OCI-LY1 (cell line): ENCODE measurements around the gene ADPGK.

Experiments
- H2AFZ ChIP-seq: fragments of 200-600 bp; sonication (generic), shearing (Covaris generic); 2 replicates; pipeline ENCODE4 v1.6.0; 2014; ENCODE audit warnings: antibody characterized with exemption, mild to moderate bottlenecking, low read length
- H3F3A ChIP-seq: fragments of 200-600 bp; sonication (generic), shearing (Covaris generic); 2 replicates; pipeline ENCODE4 v1.6.0; 2014; ENCODE audit warnings: mild to moderate bottlenecking, antibody characterized with exemption, low read length, moderate library complexity; ENCODE audit not compliant: insufficient read depth
- H3K27ac ChIP-seq: fragments of 200-600 bp; sonication (generic); 2 replicates; pipeline ENCODE4 v1.5.1; 2014; ENCODE audit warnings: low read length, mixed run types, mild to moderate bottlenecking, low read depth; ENCODE audit not compliant: poor library complexity, severe bottlenecking
- H3K27me3 ChIP-seq: fragments of 200-600 bp; sonication (generic); 2 replicates; pipeline ENCODE4 v1.6.0; 2014; ENCODE audit warnings: antibody characterized with exemption, mild to moderate bottlenecking, low read length, moderate library complexity; ENCODE audit not compliant: insufficient read depth
- H3K36me3 ChIP-seq: fragments of 200-600 bp; sonication (generic); 2 replicates; pipeline ENCODE4 v1.6.1; 2014; ENCODE audit warnings: mild to moderate bottlenecking, antibody characterized with exemption, low read length, moderate library complexity, mixed read lengths; ENCODE audit not compliant: insufficient read depth
- H3K4me1 ChIP-seq: fragments of 200-600 bp; sonication (generic); 2 replicates; pipeline ENCODE4 v1.5.1; 2014; ENCODE audit warnings: mild to moderate bottlenecking, low read length, moderate library complexity; ENCODE audit not compliant: insufficient read depth, severe bottlenecking
- H3K4me2 ChIP-seq: fragments of 200-600 bp; sonication (generic), shearing (Covaris generic); 2 replicates; pipeline ENCODE4 v1.6.1; 2014; ENCODE audit warnings: low read length
- H3K4me3 ChIP-seq: fragments of 200-600 bp; sonication (generic); 2 replicates; pipeline ENCODE4 v1.5.1; 2014; ENCODE audit warnings: low read length, low read depth, mild to moderate bottlenecking, mixed read lengths; ENCODE audit not compliant: poor library complexity, severe bottlenecking
- H3K79me2 ChIP-seq: fragments of 200-600 bp; shearing (Covaris generic); 2 replicates; pipeline ENCODE4 v1.6.1; 2016; ENCODE audit warnings: mixed run types, low read length, mixed read lengths; ENCODE audit not compliant: insufficient read depth
- H3K9ac ChIP-seq: fragments of 200-600 bp; sonication (generic), shearing (Covaris generic); 2 replicates; pipeline ENCODE4 v1.6.1; 2014; ENCODE audit warnings: mild to moderate bottlenecking, low read length, mixed read lengths
- H3K9me2 ChIP-seq: fragments of 200-600 bp; sonication (generic), shearing (Covaris generic); 2 replicates; pipeline ENCODE4 v1.6.1; 2014; ENCODE audit warnings: low read depth, mild to moderate bottlenecking, low read length, mixed read lengths
- H3K9me3 ChIP-seq: fragments of 200-600 bp; shearing (Covaris generic); 2 replicates; pipeline ENCODE4 v1.6.1; 2014; ENCODE audit warnings: low read length, mixed read lengths
- H4K20me1 ChIP-seq: fragments of 200-600 bp; sonication (generic), shearing (Covaris generic); 2 replicates; pipeline ENCODE4 v1.6.0; 2016; ENCODE audit warnings: mild to moderate bottlenecking, low read length; ENCODE audit not compliant: insufficient read depth
- CTCF ChIP-seq: fragments of 200-600 bp; sonication (generic), shearing (Covaris generic); IDR thresholded peaks from 2 replicates; pipeline ENCODE4 v1.5.1; 2017; ENCODE audit warnings: mild to moderate bottlenecking, antibody characterized with exemption, low read length, moderate library complexity, mixed read lengths
- EZH2 ChIP-seq: fragments of 200-600 bp; sonication (generic), shearing (Covaris generic); IDR thresholded peaks from 2 replicates; pipeline ENCODE4 v1.8.0; 2017; ENCODE audit warnings: borderline replicate concordance, mixed run types, mild to moderate bottlenecking, antibody characterized with exemption, low read length, moderate library complexity, mixed read lengths

ADPGK gene

GRCh38 chr15:72766025-72766424 lies 17.5 kb downstream of the ADPGK start:
- Histone ChIP-seq H3K79me2 (peaks cover 14% of the 10 kb centered on the region), H3K36me3 (peaks cover 92% of the 10 kb centered on the region)

GRCh38 chr15:72764656-72765055 lies 18.9 kb downstream of the ADPGK start:
- no peak for TF ChIP-seq EZH2
- no peak for TF ChIP-seq CTCF
- Histone ChIP-seq H3K4me1 (no peaks in the 10 kb centered on the region), H3K4me3 (no peak overlapping the region), H3F3A (no peaks in the 10 kb centered on the region), H3K79me2 (peaks cover 14% of the 10 kb centered on the region), H3K9ac (no peak overlapping the region), H3K27ac (no peak overlapping the region), H3K36me3 (peaks cover 94% of the 10 kb centered on the region), H3K4me2 (no peak overlapping the region), H3K9me3 (peaks cover 13% of the 10 kb centered on the region), H4K20me1 (no peaks in the 10 kb centered on the region), H3K9me2 (no peaks in the 10 kb centered on the region), H2AFZ (no peak overlapping the region), H3K27me3 (no peaks in the 10 kb centered on the region)

More at GRCh38 chr15:72766025-72766424, 17.5 kb downstream of the ADPGK start:
- Histone ChIP-seq H3K9me3 (peaks cover 13% of the 10 kb centered on the region), H3K27ac (no peak overlapping the region), H3K9ac (no peak overlapping the region), H3K9me2 (no peaks in the 10 kb centered on the region), H3K4me2 (no peak overlapping the region), H4K20me1 (no peaks in the 10 kb centered on the region), H3K4me3 (no peak overlapping the region), H3K4me1 (no peaks in the 10 kb centered on the region), H3F3A (no peaks in the 10 kb centered on the region), H2AFZ (no peak overlapping the region), H3K27me3 (no peaks in the 10 kb centered on the region)
- TF ChIP-seq CTCF = no peak
- no peak for TF ChIP-seq EZH2

- Histone ChIP-seq H3K4me2 (no peak overlapping the region), H3K9me3 (no peaks in the 10 kb centered on the region), H3F3A (no peaks in the 10 kb centered on the region), H4K20me1 (no peaks in the 10 kb centered on the region), H3K27ac (no peak overlapping the region), H3K4me3 (no peak overlapping the region), H3K9ac (no peak overlapping the region), H2AFZ (no peak overlapping the region), H3K79me2 (no peaks in the 10 kb centered on the region), H3K36me3 (peaks cover 89% of the 10 kb centered on the region), H3K9me2 (no peaks in the 10 kb centered on the region), H3K4me1 (no peaks in the 10 kb centered on the region), H3K27me3 (no peaks in the 10 kb centered on the region)
- TF ChIP-seq CTCF = no peak
- no peak for TF ChIP-seq EZH2
Measured at GRCh38 chr15:72760590-72761260, 22.8 kb downstream of the ADPGK start.
